ENCODE results near the gene BCAM. TPM values are rescaled to one million over a fixed set of nuclear protein-coding genes. Genes with fewer than 3 reads are reported as not detected.

BCAM gene
- total RNA-seq, 1 experiment from 2014 or later, result 78.7 TPM

GRCh38 chr19:44789943-44790483 lies 18.9 kb upstream of the BCAM start:
- CTCF ChIA-PET, result no interaction called here
- Histone ChIP-seq H3K4me1 (ENCODE audit: control insufficient read depth in 1 of 2, insufficient read depth in 2 of 2, low read length in 2 of 2) (no peaks in the 10 kb centered on the region), H3K9me2 (ENCODE audit: insufficient read depth) (no peaks in the 10 kb centered on the region), H4K20me1 (ENCODE audit: insufficient read depth) (no peaks in the 10 kb centered on the region), H3K4me2 (ENCODE audit: low read length) (no peak overlapping the region), H3K79me2 (ENCODE audit: insufficient read depth, low read length) (peaks cover 4% of the 10 kb centered on the region; the same call in 1 of the 2 replicates), H3K9ac (ENCODE audit: low read length) (no peak overlapping the region), H3K27ac (ENCODE audit: low read depth, low read length) (no peak overlapping the region), H2AFZ (ENCODE audit: low read depth, low read length, poor library complexity, severe bottlenecking) (no peak overlapping the region), H3K36me3 (ENCODE audit: control insufficient read depth in 1 of 2, insufficient read depth in 2 of 2, low read length in 2 of 2) (peaks cover 40 to 51% of the 10 kb centered on the region in 2 experiments), H3K9me3 (ENCODE audit: control insufficient read depth in 1 of 2, insufficient read depth in 1 of 2, low read depth in 1 of 2, low read length in 2 of 2) (no peaks in the 10 kb centered on the region), H3K4me3 (replicated peaks in 1 of 2; ENCODE audit: low read depth in 1 of 2, low read length in 2 of 2) (no peak overlapping the region), H3K27me3 (ENCODE audit: insufficient read depth, low read length) (no peaks in the 10 kb centered on the region)
- DNase-seq (ENCODE audit: low read depth, low spot score), result no peak
- intact Hi-C loops (cut with micrococcal nuclease), result no loop called here
- ATAC-seq, result no peak
- no TSS peak for BruUV-seq (replicated peaks)
- TF ChIP-seq EZH2phosphoT487 (IDR thresholded peaks at IDR 0.05; ENCODE audit: borderline replicate concordance) (no peak), SRF (IDR thresholded peaks at IDR 0.05; ENCODE audit: low read depth) (no peak), ZFX (IDR thresholded peaks at IDR 0.05) (no peak)
- RAD21 ChIA-PET (ENCODE audit: low non-redundant PET in 1 of 2, low total read pairs in 2 of 2, uncharacterized antibody in 2 of 2, unreplicated experiment in 2 of 2), result no interaction called here
- POLR2A ChIA-PET, result no interaction called here

GRCh38 chr19:44792281-44792680 lies 16.6 kb upstream of the BCAM start:
- H3K4me3 ChIP-seq (replicated peaks in 1 of 2; ENCODE audit: low read depth in 1 of 2, low read length in 2 of 2), result no peak overlapping the region
- no peaks in the 10 kb centered on the region for H3K27me3 ChIP-seq (ENCODE audit: insufficient read depth, low read length)
- DNase-seq (ENCODE audit: low read depth, low spot score) (no peak), ATAC-seq (no peak)
- BruUV-seq (replicated peaks), result no TSS peak
- ChIA-PET CTCF (no interaction called here), POLR2A (no interaction called here), RAD21 (ENCODE audit: low non-redundant PET in 1 of 2, low total read pairs in 2 of 2, uncharacterized antibody in 2 of 2, unreplicated experiment in 2 of 2) (no interaction called here)
- H3K9ac ChIP-seq (ENCODE audit: low read length), result no peak overlapping the region
- peaks cover 29 to 47% of the 10 kb centered on the region in 2 experiments for H3K36me3 ChIP-seq (ENCODE audit: control insufficient read depth in 1 of 2, insufficient read depth in 2 of 2, low read length in 2 of 2)
- no peak overlapping the region for H2AFZ ChIP-seq (ENCODE audit: low read depth, low read length, poor library complexity, severe bottlenecking)
- no peak overlapping the region for H3K27ac ChIP-seq (ENCODE audit: low read depth, low read length)
- no peaks in the 10 kb centered on the region; the same call in 1 of the 2 replicates for H3K79me2 ChIP-seq (ENCODE audit: insufficient read depth, low read length)
- TF ChIP-seq POLR2AphosphoS5 (IDR thresholded peaks at IDR 0.05; ENCODE audit: low read depth, low read length), result no peak
- no peak for TF ChIP-seq RAD21 (IDR thresholded peaks at IDR 0.05; ENCODE audit: low read depth)
- TF ChIP-seq MAX (IDR thresholded peaks at IDR 0.05), result no peak
- no peak for TF ChIP-seq POLR2A (IDR thresholded peaks at IDR 0.05; ENCODE audit: borderline replicate concordance, extremely low read depth, insufficient read depth, insufficient read length)
- TF ChIP-seq ATF3 (IDR thresholded peaks at IDR 0.05), result no peak
- no peak for TF ChIP-seq EZH2 (IDR thresholded peaks at IDR 0.05)
- TF ChIP-seq EGR1 (IDR thresholded peaks at IDR 0.05; ENCODE audit: low read depth), result no peak
- no peak for TF ChIP-seq ZFX (IDR thresholded peaks at IDR 0.05)
- no peak for TF ChIP-seq TCF7L2 (IDR thresholded peaks at IDR 0.05; ENCODE audit: borderline replicate concordance, extremely low read depth, insufficient read depth, insufficient read length)
- no peak for TF ChIP-seq EZH2phosphoT487 (IDR thresholded peaks at IDR 0.05; ENCODE audit: borderline replicate concordance)
- TF ChIP-seq REST (IDR thresholded peaks at IDR 0.05; ENCODE audit: low read depth), result no peak
- no peak for TF ChIP-seq FOSL1 (IDR thresholded peaks at IDR 0.05; ENCODE audit: low read depth)
- H3K4me2 ChIP-seq (ENCODE audit: low read length), result no peak overlapping the region
- no peaks in the 10 kb centered on the region for H3K9me3 ChIP-seq (ENCODE audit: control insufficient read depth in 1 of 2, insufficient read depth in 1 of 2, low read depth in 1 of 2, low read length in 2 of 2)
- no peaks in the 10 kb centered on the region for H3K9me2 ChIP-seq (ENCODE audit: insufficient read depth)
- intact Hi-C loops (cut with micrococcal nuclease), result no loop called here
- H4K20me1 ChIP-seq (ENCODE audit: insufficient read depth), result no peaks in the 10 kb centered on the region
- H3K4me1 ChIP-seq (ENCODE audit: control insufficient read depth in 1 of 2, insufficient read depth in 2 of 2, low read length in 2 of 2), result no peaks in the 10 kb centered on the region

Measured in HCT116 (cell line).